Smooth muscle cell (in vitro differentiated cells): ENCODE results near the gene CHST11. TPM values are rescaled to one million over a fixed set of nuclear protein-coding genes. Genes with fewer than 3 reads are reported as not detected.

ENCODE experiments used
- DNase-seq: peaks from one replicate; lab custom pipeline; 2025; ENCODE audit not compliant: unreplicated experiment; lab: John Stamatoyannopoulos, UW
- H2AFZ ChIP-seq: fragments of 200-600 bp; sonication (generic); 2 replicates; pipeline ENCODE4 v1.6.0; 2016; ENCODE audit warnings: antibody characterized with exemption, low read depth, mild to moderate bottlenecking
- H3F3A ChIP-seq: fragments of 200-600 bp; sonication (generic); 2 replicates; pipeline ENCODE4 v1.6.0; 2017; ENCODE audit warnings: antibody characterized with exemption, low read depth
- H3K27ac ChIP-seq: fragments of 200-600 bp; sonication (generic); 2 replicates; pipeline ENCODE4 v1.5.1; 2016; ENCODE audit warnings: low read depth, mild to moderate bottlenecking
- H3K27me3 ChIP-seq: fragments of 200-600 bp; sonication (generic); 2 replicates; pipeline ENCODE4 v1.6.1; 2016; ENCODE audit warnings: low read depth, mild to moderate bottlenecking
- H3K36me3 ChIP-seq: fragments of 200-600 bp; sonication (generic); 2 replicates; pipeline ENCODE4 v1.5.1; 2016; ENCODE audit warnings: low read depth
- H3K4me1 ChIP-seq: fragments of 200-600 bp; sonication (generic); 2 replicates; pipeline ENCODE4 v1.5.1; 2016; ENCODE audit warnings: low read depth
- H3K4me2 ChIP-seq: fragments of 200-600 bp; sonication (generic); 2 replicates; pipeline ENCODE4 v1.6.0; 2016; ENCODE audit warnings: mild to moderate bottlenecking
- H3K4me3 ChIP-seq: fragments of 200-600 bp; sonication (generic); 2 replicates; pipeline ENCODE4 v1.5.1; 2016; ENCODE audit warnings: mild to moderate bottlenecking
- H3K79me2 ChIP-seq: fragments of 200-600 bp; sonication (generic); 2 replicates; pipeline ENCODE4 v1.6.0; 2016; ENCODE audit warnings: low read depth, mild to moderate bottlenecking
- H3K9ac ChIP-seq: fragments of 200-600 bp; sonication (generic); 2 replicates; pipeline ENCODE4 v1.6.0; 2016; ENCODE audit warnings: low read depth
- H3K9me3 ChIP-seq: fragments of 200-600 bp; sonication (generic); replicated peaks from 2 replicates; pipeline ENCODE4 v1.5.1; 2016; ENCODE audit warnings: low read depth
- H4K20me1 ChIP-seq: fragments of 200-600 bp; sonication (generic); 2 replicates; pipeline ENCODE4 v1.6.0; 2016; ENCODE audit warnings: low read depth
- WGBS: methylation state at CpG from one replicate; pipeline ENCODE4 v1.1.7; 2016; ENCODE audit warnings: low lambda C conversion rate; 5-methylcytosine and 5-hydroxymethylcytosine counted together
- polyA plus RNA-seq: library from polyadenylated mRNA; unstranded; fragments of >200 nt; fragmentation: Nextera tagmentation; extraction: Ambion mirVana; gene quantifications from 2 replicates; pipeline ENCODE4 v1.2.1, GENCODE V29; 2016
- total RNA-seq: library from RNA; depleted of rRNA; stranded (reverse); fragments of >200 nt; gene quantifications from 2 replicates; pipeline ENCODE4 v1.2.3, GENCODE V29; 2014
- TF ChIP-seq, protein P1 (sequence below): fragments of 200-600 bp; sonication (generic); IDR thresholded peaks from 2 replicates; pipeline ENCODE4 v1.5.1; 2017; ENCODE audit warnings: borderline replicate concordance, mild to moderate bottlenecking, antibody characterized with exemption; ENCODE audit not compliant: insufficient read depth, poor library complexity, severe bottlenecking

CHST11 gene
- total and polyA plus RNA-seq, 2 experiments from 2014 or later = 6.9 to 10.2 TPM

DNA sequence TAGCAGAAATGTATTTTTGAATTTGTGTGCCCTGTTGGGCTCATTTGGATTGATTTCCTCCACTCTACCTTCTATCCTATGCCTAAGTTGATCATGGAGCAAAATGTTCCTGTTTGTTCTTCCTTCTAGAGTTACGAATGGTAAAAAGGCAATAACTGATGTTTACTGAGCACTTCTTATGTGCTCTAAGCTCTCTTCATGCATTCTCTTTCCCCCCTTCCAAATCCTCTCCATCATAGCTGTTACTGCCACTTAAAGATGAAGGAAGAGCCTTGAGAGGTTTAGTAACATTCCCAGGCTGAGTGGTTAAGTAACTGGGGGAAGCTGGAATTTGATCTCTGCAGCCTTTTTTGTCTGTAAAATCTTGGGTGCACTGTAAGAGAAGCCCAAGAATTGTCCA, 60.1 kb downstream of the CHST11 start:
- Histone ChIP-seq H3K9ac (no peak overlapping the region), H3K4me3 (no peak overlapping the region), H3F3A (no peaks in the 10 kb centered on the region), H3K4me1 (no peaks in the 10 kb centered on the region), H2AFZ (no peak overlapping the region), H3K4me2 (no peak overlapping the region), H3K9me3 (no peaks in the 10 kb centered on the region), H4K20me1 (peaks cover 15% of the 10 kb centered on the region), H3K27me3 (no peaks in the 10 kb centered on the region), H3K27ac (no peak overlapping the region), H3K79me2 (peaks cover 25% of the 10 kb centered on the region), H3K36me3 (no peaks in the 10 kb centered on the region)
- TF ChIP-seq, protein P1, sequence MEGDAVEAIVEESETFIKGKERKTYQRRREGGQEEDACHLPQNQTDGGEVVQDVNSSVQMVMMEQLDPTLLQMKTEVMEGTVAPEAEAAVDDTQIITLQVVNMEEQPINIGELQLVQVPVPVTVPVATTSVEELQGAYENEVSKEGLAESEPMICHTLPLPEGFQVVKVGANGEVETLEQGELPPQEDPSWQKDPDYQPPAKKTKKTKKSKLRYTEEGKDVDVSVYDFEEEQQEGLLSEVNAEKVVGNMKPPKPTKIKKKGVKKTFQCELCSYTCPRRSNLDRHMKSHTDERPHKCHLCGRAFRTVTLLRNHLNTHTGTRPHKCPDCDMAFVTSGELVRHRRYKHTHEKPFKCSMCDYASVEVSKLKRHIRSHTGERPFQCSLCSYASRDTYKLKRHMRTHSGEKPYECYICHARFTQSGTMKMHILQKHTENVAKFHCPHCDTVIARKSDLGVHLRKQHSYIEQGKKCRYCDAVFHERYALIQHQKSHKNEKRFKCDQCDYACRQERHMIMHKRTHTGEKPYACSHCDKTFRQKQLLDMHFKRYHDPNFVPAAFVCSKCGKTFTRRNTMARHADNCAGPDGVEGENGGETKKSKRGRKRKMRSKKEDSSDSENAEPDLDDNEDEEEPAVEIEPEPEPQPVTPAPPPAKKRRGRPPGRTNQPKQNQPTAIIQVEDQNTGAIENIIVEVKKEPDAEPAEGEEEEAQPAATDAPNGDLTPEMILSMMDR = no peak
- 74% methylated on average over 1 of the region's 1 CpG for WGBS
- no peak for DNase-seq

DNA sequence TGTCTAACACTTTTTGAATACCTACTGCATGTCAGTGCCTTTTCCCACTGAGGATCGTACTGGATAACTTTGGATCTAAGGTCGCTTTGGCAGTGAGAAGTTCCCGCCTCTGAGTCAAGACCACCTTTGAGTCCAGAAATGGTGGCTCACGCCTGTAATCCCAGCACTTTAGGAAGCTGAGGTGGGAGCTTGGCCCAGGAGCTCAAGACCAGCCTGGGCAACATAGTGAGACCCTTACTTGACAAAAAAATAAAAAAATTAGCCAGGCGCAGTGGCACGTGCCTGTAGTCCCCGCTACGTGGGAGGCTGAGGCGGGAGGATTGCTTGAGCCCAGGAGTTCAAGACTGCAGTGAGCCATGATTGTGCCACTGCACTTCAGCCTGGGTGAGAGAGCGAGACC, 61.1 kb downstream of the CHST11 start:
- Histone ChIP-seq H3K4me1 (no peaks in the 10 kb centered on the region), H2AFZ (no peak overlapping the region), H3K79me2 (peaks cover 25% of the 10 kb centered on the region), H4K20me1 (peaks cover 15% of the 10 kb centered on the region), H3K36me3 (no peaks in the 10 kb centered on the region), H3K27me3 (no peaks in the 10 kb centered on the region), H3K4me3 (no peak overlapping the region), H3K9ac (no peak overlapping the region), H3K9me3 (no peaks in the 10 kb centered on the region), H3K4me2 (no peak overlapping the region), H3F3A (no peaks in the 10 kb centered on the region), H3K27ac (no peak overlapping the region)
- TF ChIP-seq, protein P1 = no peak
- no peak for DNase-seq
- WGBS = 97% methylated on average over 10 of the region's 10 CpGs

DNA sequence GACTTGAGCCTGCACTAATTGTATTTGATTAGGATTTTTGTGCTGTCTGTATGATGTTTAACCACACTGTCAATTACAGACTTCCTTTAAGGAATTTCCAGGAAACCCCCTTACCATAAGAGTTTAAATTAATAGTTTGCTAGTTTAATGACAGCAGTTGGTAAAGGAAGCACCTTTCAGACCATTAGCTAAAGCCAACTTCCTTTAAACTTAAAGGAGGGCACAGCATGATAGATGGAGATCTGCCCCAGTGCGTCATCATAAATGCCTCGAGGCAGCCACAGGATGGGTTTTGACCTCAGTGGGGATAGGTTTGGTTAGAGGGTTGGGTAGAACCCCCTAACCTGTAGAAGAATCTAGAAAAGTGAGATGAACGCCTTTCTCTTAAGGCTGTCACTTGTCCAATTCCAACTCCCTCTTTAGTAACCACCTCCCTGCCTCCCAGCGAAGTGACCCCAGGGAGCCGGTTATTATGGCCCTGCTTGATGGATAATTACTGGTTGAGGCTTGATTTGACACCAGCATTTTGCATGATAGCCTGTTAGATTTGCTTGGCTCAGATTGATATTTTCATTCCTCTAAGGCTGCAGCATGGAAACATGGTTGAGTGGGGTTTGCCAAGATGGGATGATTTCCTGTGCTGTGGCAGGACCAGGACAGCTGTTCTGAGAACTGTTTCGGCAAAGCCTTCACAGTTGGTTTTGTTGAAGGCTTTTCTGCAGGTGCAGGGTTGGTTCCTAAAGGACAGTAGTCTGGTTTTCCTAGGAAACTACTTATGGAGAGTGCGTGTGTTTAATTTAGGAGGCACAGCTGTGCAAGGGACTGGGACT, 62.7 kb downstream of the CHST11 start:
- no peaks in the 10 kb centered on the region for H3K27me3 ChIP-seq
- WGBS = 91% methylated on average over 7 of the region's 7 CpGs
- no peaks in the 10 kb centered on the region for H3K4me1 ChIP-seq
- no peak overlapping the region for H3K9ac ChIP-seq
- no peak overlapping the region for H3K4me2 ChIP-seq
- H3K79me2 ChIP-seq = peaks cover 21% of the 10 kb centered on the region
- H2AFZ ChIP-seq = no peak overlapping the region
- no peak for DNase-seq
- H3F3A ChIP-seq = no peaks in the 10 kb centered on the region
- no peaks in the 10 kb centered on the region for H3K36me3 ChIP-seq
- H3K27ac ChIP-seq = no peak overlapping the region
- H3K4me3 ChIP-seq = no peak overlapping the region
- H3K9me3 ChIP-seq = no peaks in the 10 kb centered on the region
- TF ChIP-seq, protein P1 = no peak
- H4K20me1 ChIP-seq = peaks cover 19% of the 10 kb centered on the region
